Stomach (tissue), 9 donors: ENCODE measurements around the gene VEGFC. TPM values are rescaled to one million over a fixed set of nuclear protein-coding genes. Genes with fewer than 3 reads are reported as not detected.

ENCODE experiments used
- DNase-seq, 2 donors: peaks; one replicate each; pipeline versions ENCODE4 v3.0.0 to v3.0.0-alpha.2; 2013 to 2019
- H3K27ac ChIP-seq, 5 donors: fragments of 200-600 bp in 4 of 5; sonication (generic) in 4 of 5; one replicate each; pipeline ENCODE4 v1.5.1; 2013 to 2019; ENCODE audit warnings: mild to moderate bottlenecking in 1 of 5, moderate library complexity in 1 of 5
- H3K27me3 ChIP-seq, 3 donors: fragments of 200-600 bp; sonication (generic); one replicate each; pipeline ENCODE4 v1.5.1; 2017 to 2019; ENCODE audit warnings: mixed run types in 1 of 3
- H3K36me3 ChIP-seq, 4 donors: fragments of 200-600 bp; sonication (generic); 1 replicate in 3 of 4; 2 replicates in 1 of 4; pipeline ENCODE4 v1.5.1; 2016 to 2019
- H3K4me1 ChIP-seq, 4 donors: fragments of 200-600 bp; sonication (generic); one replicate each; pipeline ENCODE4 v1.5.1; 2016 to 2019
- H3K4me3 ChIP-seq, 4 donors: fragments of 200-600 bp; sonication (generic) in 3 of 4; one replicate each; pipeline ENCODE4 v1.5.1; 2016 to 2019; ENCODE audit warnings: mild to moderate bottlenecking in 1 of 4
- H3K9me3 ChIP-seq, 4 donors: fragments of 200-600 bp; sonication (generic); one replicate each; pipeline ENCODE4 v1.5.1; 2016 to 2019
- CTCF ChIP-seq, 7 experiments: fragments of 450-650 bp in 4 of 7; fragments of 200-600 bp in 3 of 7; sonication (generic) in 3 of 7; IDR thresholded peaks; one replicate each; pipeline ENCODE4 v1.5.1; 2016 to 2019; ENCODE audit warnings: antibody characterized with exemption in 7 of 7, control low read depth in 2 of 7, mild to moderate bottlenecking in 1 of 7
- EP300 ChIP-seq: sonication (generic); formaldehyde crosslinking; IDR thresholded peaks from one replicate; pipeline ENCODE4 v1.6.1; 2017; ENCODE audit warnings: antibody characterized with exemption
- POLR2A ChIP-seq, 4 donors: fragments of 450-650 bp; IDR thresholded peaks; one replicate each; pipeline ENCODE4 v1.6.1; 2016; ENCODE audit warnings: antibody characterized with exemption in 4 of 4, control low read depth in 2 of 4, mild to moderate bottlenecking in 1 of 4, moderate library complexity in 1 of 4
- POLR2AphosphoS5 ChIP-seq, 3 donors: sonication (generic); formaldehyde crosslinking; IDR thresholded peaks; one replicate each; pipeline ENCODE4 v1.6.1; 2016; ENCODE audit warnings: antibody characterized with exemption in 3 of 3
- WGBS, 5 donors: extraction: QIAGEN DNeasy Blood & Tissue Kit in 3 of 5; methylation state at CpG; one replicate each; pipeline versions ENCODE4 v1.1.5 to v1.1.7; 2013 to 2018; 5-methylcytosine and 5-hydroxymethylcytosine counted together
- intact Hi-C: fragments of 100-400 bp; cut with DNase I; formaldehyde crosslinking; loops from one replicate; pipeline ENCODE4 v1.15.1; 2023; ENCODE audit warnings: low total_unique reads
- polyA plus RNA-seq, 3 donors: library from polyadenylated mRNA; stranded (reverse); fragments of 200-250 nt; gene quantifications; one replicate each; pipeline ENCODE4 v1.2.3, GENCODE V29; 2013
- total RNA-seq, 5 donors: library from RNA; depleted of rRNA; stranded (reverse); fragments of >200 nt; gene quantifications; one replicate each; pipeline versions ENCODE4 v1.1.0 to v1.2.3, GENCODE V29; 2014 to 2016
- donor health status: healthy with polysubstance abuse.
- donor health status: Bipolar disorder and iron deficiency.
- donor health status: healthy.

Gene VEGFC
- total and polyA plus RNA-seq, 8 donors, result 0.45 to 6.4 (median 1.3) TPM; not detected in 2

DNA sequence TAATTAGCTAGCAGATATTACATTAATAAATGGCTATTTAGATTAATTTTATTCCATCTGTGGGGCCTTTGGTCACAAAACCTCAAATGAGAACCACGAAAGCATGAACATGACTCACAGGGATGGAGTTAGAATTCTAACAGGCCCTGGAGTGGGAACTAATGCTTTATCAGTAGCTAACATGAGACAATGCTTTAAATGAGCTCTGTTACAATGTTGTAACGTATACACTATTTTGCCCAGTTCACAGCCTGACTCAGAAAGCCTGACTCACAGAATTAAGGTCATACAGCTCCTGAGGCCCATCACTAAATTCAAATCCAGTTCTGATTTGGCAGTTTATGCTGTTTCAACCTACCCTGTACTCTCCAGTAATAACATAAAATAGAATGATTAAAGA is 23.2 kb downstream of the VEGFC start:
- no peak overlapping the region for H3K27ac ChIP-seq
- TF ChIP-seq POLR2AphosphoS5 (IDR thresholded peaks at IDR 0.05) (no peak), CTCF (IDR thresholded peaks at IDR 0.05) (no peak), POLR2A (IDR thresholded peaks at IDR 0.05) (no peak), EP300 (no peak)
- no peaks in the 10 kb centered on the region for H3K27me3 ChIP-seq
- no peaks in the 10 kb centered on the region for H3K36me3 ChIP-seq
- H3K4me3 ChIP-seq, result no peak overlapping the region
- no peaks in the 10 kb centered on the region for H3K9me3 ChIP-seq
- no peaks in the 10 kb centered on the region for H3K4me1 ChIP-seq
- 51 to 70% (median 56%) methylated on average over 2 of the region's 2 CpGs for WGBS, 5 donors
- DNase-seq, result no peak
- intact Hi-C loops, result no loop called here

DNA sequence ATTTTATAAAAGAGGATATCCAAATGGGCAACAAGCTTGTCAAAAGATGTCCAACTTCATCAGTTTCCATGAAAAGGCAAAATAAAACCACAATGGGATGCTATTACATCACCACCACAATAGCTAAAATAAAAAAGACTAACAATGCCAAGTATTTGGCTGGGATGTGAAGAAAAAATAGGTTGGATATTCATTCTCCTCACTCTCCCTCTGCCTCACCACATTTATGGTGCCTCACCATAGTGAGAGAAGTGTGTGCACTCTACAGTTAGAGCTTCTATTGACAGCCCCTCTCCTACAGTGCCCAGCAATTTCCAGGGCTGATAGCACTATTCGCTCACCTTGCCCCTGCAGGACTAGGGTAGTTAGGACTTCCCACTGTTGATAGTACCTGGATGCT is 25.5 kb downstream of the VEGFC start:
- no peaks in the 10 kb centered on the region for H3K9me3 ChIP-seq
- intact Hi-C loops, result no loop called here
- 93 to 100% (median 95%) methylated on average over 1 of the region's 1 CpG for WGBS, 5 donors
- H3K4me1 ChIP-seq, result no peaks in the 10 kb centered on the region
- DNase-seq, result no peak
- H3K27me3 ChIP-seq, result no peaks in the 10 kb centered on the region
- TF ChIP-seq CTCF (IDR thresholded peaks at IDR 0.05) (no peak), EP300 (no peak), POLR2AphosphoS5 (IDR thresholded peaks at IDR 0.05) (no peak), POLR2A (IDR thresholded peaks at IDR 0.05) (no peak)
- H3K36me3 ChIP-seq, result no peaks in the 10 kb centered on the region
- no peak overlapping the region for H3K4me3 ChIP-seq
- no peak overlapping the region for H3K27ac ChIP-seq

- H3K4me1 ChIP-seq, result no peaks in the 10 kb centered on the region
- DNase-seq, result no peak
- WGBS, 5 donors, result 58 to 67% (median 64%) methylated on average over 3 of the region's 3 CpGs
Measured at GRCh38 chr4:176762661-176763308, 29.9 kb downstream of the VEGFC start.

DNA sequence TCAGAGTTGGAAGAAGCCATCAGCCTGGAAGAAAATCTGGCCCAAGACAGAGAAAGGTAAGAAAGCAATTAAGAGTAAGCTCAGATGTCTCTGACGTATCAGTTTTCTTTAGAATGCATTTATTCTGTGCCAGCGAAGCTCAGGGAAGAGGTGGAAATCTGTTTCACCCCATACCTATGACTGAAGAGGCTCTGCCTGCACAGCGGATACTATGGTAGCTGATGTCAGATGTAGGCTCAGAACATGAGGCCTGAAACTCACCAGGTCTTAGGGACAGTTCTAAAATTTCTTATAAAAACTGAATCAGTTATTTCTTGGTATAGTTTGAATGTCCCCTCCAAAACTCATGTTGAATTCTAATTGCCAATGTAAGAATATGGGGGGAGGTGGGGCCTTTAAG is 30.9 kb downstream of the VEGFC start:
- Histone ChIP-seq H3K27me3 (no peaks in the 10 kb centered on the region), H3K4me1 (no peaks in the 10 kb centered on the region), H3K9me3 (no peaks in the 10 kb centered on the region), H3K36me3 (no peaks in the 10 kb centered on the region), H3K4me3 (no peak overlapping the region), H3K27ac (no peak overlapping the region)
- intact Hi-C loops, result no loop called here
- WGBS, 5 donors, result 77 to 89% (median 87%) methylated on average over 3 of the region's 3 CpGs
- TF ChIP-seq EP300 (no peak), CTCF (IDR thresholded peaks at IDR 0.05) (no peak), POLR2AphosphoS5 (IDR thresholded peaks at IDR 0.05) (no peak), POLR2A (IDR thresholded peaks at IDR 0.05) (no peak)
- DNase-seq, result no peak

More at GRCh38 chr4:176762661-176763308, 29.9 kb downstream of the VEGFC start:
- TF ChIP-seq EP300 (no peak), CTCF (IDR thresholded peaks at IDR 0.05) (no peak), POLR2A (IDR thresholded peaks at IDR 0.05) (no peak), POLR2AphosphoS5 (IDR thresholded peaks at IDR 0.05) (no peak)
- Histone ChIP-seq H3K9me3 (no peaks in the 10 kb centered on the region), H3K4me3 (no peak overlapping the region), H3K27ac (no peak overlapping the region), H3K27me3 (no peaks in the 10 kb centered on the region), H3K36me3 (no peaks in the 10 kb centered on the region)
- intact Hi-C loops, result no loop called here
